B cell (primary cell): ENCODE results near the gene KCNQ2. TPM values are rescaled to one million over a fixed set of nuclear protein-coding genes. Genes with fewer than 3 reads are reported as not detected.

Source experiments
- ATAC-seq: fragments of 200-7000 bp; cut with Tn5 transposase; one replicate; pipeline ENCODE4 v1.10.0; 2021; ENCODE audit warnings: low read depth, mild to moderate bottlenecking, moderate number of reproducible peaks, moderate library complexity
- CTCF ChIA-PET: fragments of 350-600 bp; sonication (Branson Sonifier 250); formaldehyde crosslinking; loops from one replicate; lab custom pipeline; 2021; ENCODE audit warnings: antibody characterized with exemption, inconsistent platforms; lab: Charles Lee
- POLR2A ChIA-PET: fragments of 350-600 bp; sonication (Branson Sonifier 250); formaldehyde crosslinking; loops from one replicate; lab custom pipeline; 2021; ENCODE audit warnings: antibody characterized with exemption; lab: Charles Lee
- DNase-seq: peaks from one replicate; pipeline ENCODE4 v3.0.0; 2013
- H2AFZ ChIP-seq: 2 replicates; pipeline ENCODE4 v1.6.1; 2012; ENCODE audit warnings: mild to moderate bottlenecking, low read depth, low read length; ENCODE audit not compliant: insufficient read depth, poor library complexity, severe bottlenecking
- H3K27ac ChIP-seq, 2 donors: 1 replicate in 1 of 2; 2 replicates in 1 of 2; pipeline ENCODE4 v1.5.1; 2012 to 2013; ENCODE audit warnings: low read length in 2 of 2, mild to moderate bottlenecking in 2 of 2, moderate library complexity in 1 of 2
- H3K27me3 ChIP-seq, 4 experiments: fragments of 200-600 bp in 1 of 4; sonication (generic) in 1 of 4; replicated peaks in 1 of 4; 1 replicate in 2 of 4; 2 replicates in 2 of 4; pipeline versions ENCODE4 v1.6.1 to v1.7.0; 2013 to 2016; ENCODE audit warnings: low read length in 3 of 4, mild to moderate bottlenecking in 2 of 4, mixed read lengths in 1 of 4, moderate library complexity in 1 of 4; ENCODE audit not compliant: insufficient read depth in 4 of 4, control insufficient read depth in 3 of 4; ENCODE audit errors: control extremely low read depth in 1 of 4
- H3K36me3 ChIP-seq, 2 experiments: replicated peaks in 1 of 2; 1 replicate in 1 of 2; 2 replicates in 1 of 2; pipeline versions ENCODE4 v1.6.1 to v1.7.1; 2013; ENCODE audit warnings: low read length in 1 of 2; ENCODE audit not compliant: insufficient read depth in 2 of 2, control insufficient read depth in 1 of 2; ENCODE audit errors: control extremely low read depth in 1 of 2, extremely low read depth in 1 of 2
- H3K4me1 ChIP-seq, 2 donors: fragments of 200-600 bp in 1 of 2; sonication (generic) in 1 of 2; 1 replicate in 1 of 2; 2 replicates in 1 of 2; pipeline versions ENCODE4 v1.5.1 to v1.6.1; 2013 to 2017; ENCODE audit warnings: low read length in 2 of 2; ENCODE audit not compliant: control insufficient read depth in 2 of 2, insufficient read depth in 2 of 2
- H3K4me2 ChIP-seq: replicated peaks from 2 replicates; pipeline ENCODE3; 2012; ENCODE audit warnings: mild to moderate bottlenecking, low read depth, low read length; ENCODE audit not compliant: poor library complexity, severe bottlenecking
- H3K4me3 ChIP-seq, 5 experiments: fragments of 200-600 bp in 1 of 5; sonication (generic) in 1 of 5; 1 replicate in 3 of 5; 2 replicates in 2 of 5; pipeline versions ENCODE4 v1.5.1 to v1.7.0; 2011 to 2016; ENCODE audit warnings: low read length in 4 of 5, mild to moderate bottlenecking in 4 of 5, low read depth in 2 of 5, control low read depth in 1 of 5, moderate library complexity in 1 of 5; ENCODE audit not compliant: insufficient read depth in 1 of 5; ENCODE audit errors: control extremely low read depth in 1 of 5, extremely low read depth in 1 of 5
- H3K79me2 ChIP-seq: fragments of 200-600 bp; sonication (generic); one replicate; pipeline ENCODE4 v1.6.0; 2016; ENCODE audit warnings: low read length; ENCODE audit not compliant: control insufficient read depth, insufficient read depth
- H3K9ac ChIP-seq: fragments of 200-600 bp; sonication (generic); 2 replicates; pipeline ENCODE4 v1.6.1; 2017; ENCODE audit warnings: mild to moderate bottlenecking, low read length, moderate library complexity
- H3K9me3 ChIP-seq, 3 donors: one replicate each; pipeline versions ENCODE4 v1.6.1 to v1.7.1; 2013; ENCODE audit warnings: low read length in 2 of 3; ENCODE audit not compliant: control insufficient read depth in 2 of 3, insufficient read depth in 1 of 3; ENCODE audit errors: control extremely low read depth in 1 of 3
- H4K20me1 ChIP-seq: 2 replicates; pipeline ENCODE4 v1.6.0; 2012; ENCODE audit warnings: mild to moderate bottlenecking, low read length; ENCODE audit not compliant: insufficient read depth, control insufficient read depth, poor library complexity, severe bottlenecking
- H3K27ac Mint-ChIP-seq: one replicate; pipeline ENCODE4 v1.8.0; 2021; ENCODE audit warnings: mixed read lengths
- H3K27me3 Mint-ChIP-seq: one replicate; pipeline ENCODE4 v1.8.0; 2021; ENCODE audit warnings: mixed read lengths
- H3K4me1 Mint-ChIP-seq: one replicate; pipeline ENCODE4 v1.8.0; 2021; ENCODE audit warnings: mixed read lengths
- H3K4me3 Mint-ChIP-seq: one replicate; pipeline ENCODE4 v1.8.0; 2021; ENCODE audit warnings: mixed read lengths
- H3K9me3 Mint-ChIP-seq: one replicate; pipeline ENCODE4 v1.8.0; 2022; ENCODE audit warnings: mixed read lengths; ENCODE audit not compliant: insufficient read depth
- CTCF ChIP-seq: fragments of 200-600 bp; IDR thresholded peaks from one replicate; pipeline ENCODE4 v1.8.0; 2022; ENCODE audit warnings: antibody characterized with exemption, mild to moderate bottlenecking
- EZH2 ChIP-seq: IDR thresholded peaks from 2 replicates; pipeline ENCODE4 v1.6.1; 2012; ENCODE audit warnings: borderline replicate concordance, low read depth, mild to moderate bottlenecking, moderate library complexity, low read length; ENCODE audit not compliant: insufficient read depth, poor library complexity, severe bottlenecking
- WGBS: methylation state at CpG from one replicate; pipeline ENCODE4 v1.1.5; 2013; ENCODE audit warnings: missing lambda C conversion rate; ENCODE audit not compliant: insufficient coverage; 5-methylcytosine and 5-hydroxymethylcytosine counted together
- intact Hi-C: fragments of 100-400 bp; cut with micrococcal nuclease; formaldehyde crosslinking; loops from one replicate; pipeline ENCODE4 v1.10.0; 2022
- polyA plus RNA-seq: library from polyadenylated mRNA; depleted of rRNA; stranded (reverse); fragments of >200 nt; gene quantifications from 2 replicates; pipeline ENCODE4 v1.2.3, GENCODE V29; 2012
- total RNA-seq, 2 donors: library from RNA; stranded (reverse); fragments of 120-200 nt in 1 of 2; gene quantifications; 1 replicate in 1 of 2; 2 replicates in 1 of 2; pipeline versions ENCODE4 v1.2.3 to v1.2.4, GENCODE V29; 2013 to 2022

The KCNQ2 gene
- total and polyA plus RNA-seq, 2 donors (not counting 1 experiment from before 2014, with no cell fraction given): 0.12 TPM; not detected in 1

DNA sequence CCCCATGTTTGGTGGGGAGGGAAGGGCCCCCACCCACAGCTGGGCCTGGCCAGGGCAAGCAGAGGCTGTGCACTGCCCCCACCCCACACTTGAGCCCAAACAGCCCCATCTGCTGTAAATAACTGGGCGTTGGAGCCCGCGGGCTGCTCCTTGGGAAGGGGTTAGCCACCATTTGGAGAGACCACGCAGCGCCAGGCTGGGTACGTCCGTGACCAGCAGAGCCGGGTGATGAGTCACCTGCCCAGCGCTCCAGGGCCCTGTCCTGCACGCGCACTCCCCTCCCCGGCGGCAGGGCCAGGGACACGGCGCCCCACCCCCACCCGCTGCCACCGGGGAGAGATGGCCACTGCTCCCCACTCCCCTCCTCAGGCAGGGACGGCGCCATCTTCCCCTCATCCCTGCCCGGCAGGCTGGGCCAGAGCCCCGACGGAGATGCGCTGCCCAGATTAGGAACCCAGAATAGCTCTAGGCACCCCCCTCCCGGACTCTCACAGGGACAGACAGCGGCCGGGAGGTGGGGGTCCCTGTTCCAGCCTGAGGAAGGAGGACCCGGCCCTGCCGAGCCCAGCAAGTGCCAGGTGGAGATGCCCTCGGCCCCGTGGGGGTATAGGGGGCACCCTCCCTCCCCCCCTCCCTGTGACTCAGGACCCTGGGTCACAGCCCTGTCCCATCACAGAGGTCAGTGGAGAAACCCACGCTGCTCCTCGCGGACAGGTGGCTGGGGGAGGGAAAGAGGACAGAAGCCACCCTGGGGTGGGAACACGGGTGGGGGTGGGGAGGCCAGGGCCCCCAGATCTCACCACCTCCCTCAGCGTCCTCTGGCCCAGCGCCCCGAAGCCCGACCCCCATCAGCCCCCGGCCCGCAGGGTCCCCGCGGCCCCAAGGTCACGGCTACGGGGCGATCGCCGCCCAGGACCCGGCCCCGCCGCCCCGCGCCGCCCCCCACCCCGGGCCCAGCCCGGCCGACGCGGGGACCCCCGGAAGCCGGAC, 25.8 kb upstream of the KCNQ2 start:
- Mint-ChIP-seq H3K27me3 (peaks cover 10% of the 10 kb centered on the region), H3K9me3 (no peaks in the 10 kb centered on the region), H3K4me3 (peak overlapping the region; percentile 59), H3K4me1 (peaks cover 7% of the 10 kb centered on the region), H3K27ac (no peak overlapping the region)
- Histone ChIP-seq H3K27ac (no peak overlapping the region), H3K36me3 (no peaks in the 10 kb centered on the region), H3K9me3 (peaks cover 0 to 13% (median 0%) of the 10 kb centered on the region in 3 donors), H3K4me2 (peak overlapping the region; percentile 84), H3K4me3 (peak overlapping the region in 3 of 5 experiments; percentile 37 to 55 (median 46)), H3K27me3 (peaks cover 0 to 53% (median 16%) of the 10 kb centered on the region in 4 experiments), H2AFZ (peak overlapping the region; percentile 49), H3K4me1 (peaks cover 19 to 26% of the 10 kb centered on the region in 2 donors), H4K20me1 (no peaks in the 10 kb centered on the region), H3K9ac (no peak overlapping the region), H3K79me2 (no peaks in the 10 kb centered on the region)
- TF ChIP-seq EZH2 (no peak), CTCF (no peak)
- DNase-seq (no peak), ATAC-seq (no peak)
- 8% methylated on average over 49 of the region's 60 CpGs for WGBS
- CTCF ChIA-PET: interaction anchor here (1.7 to 3.3 kb wide), 3 partner anchors 9 to 475 kb away, joined by 5 to 26 read pairs (median 24); partner anchors contain the start of gene PTK6
- POLR2A ChIA-PET: no interaction called here
- intact Hi-C loops: loop anchor here (2.0 kb wide), 1 partner anchor 23 kb away; the partner anchor contains the start of gene PPDPF
